ENCODE data around the gene NTSR1. TPM values are rescaled to one million over a fixed set of nuclear protein-coding genes. Genes with fewer than 3 reads are reported as not detected.

The NTSR1 gene
- polyA plus RNA-seq (2013, experiment 1 of 2; ENCODE audit: insufficient read length) = not detected
- not detected for polyA plus RNA-seq (2013, experiment 2 of 2; ENCODE audit: insufficient read length)

DNA sequence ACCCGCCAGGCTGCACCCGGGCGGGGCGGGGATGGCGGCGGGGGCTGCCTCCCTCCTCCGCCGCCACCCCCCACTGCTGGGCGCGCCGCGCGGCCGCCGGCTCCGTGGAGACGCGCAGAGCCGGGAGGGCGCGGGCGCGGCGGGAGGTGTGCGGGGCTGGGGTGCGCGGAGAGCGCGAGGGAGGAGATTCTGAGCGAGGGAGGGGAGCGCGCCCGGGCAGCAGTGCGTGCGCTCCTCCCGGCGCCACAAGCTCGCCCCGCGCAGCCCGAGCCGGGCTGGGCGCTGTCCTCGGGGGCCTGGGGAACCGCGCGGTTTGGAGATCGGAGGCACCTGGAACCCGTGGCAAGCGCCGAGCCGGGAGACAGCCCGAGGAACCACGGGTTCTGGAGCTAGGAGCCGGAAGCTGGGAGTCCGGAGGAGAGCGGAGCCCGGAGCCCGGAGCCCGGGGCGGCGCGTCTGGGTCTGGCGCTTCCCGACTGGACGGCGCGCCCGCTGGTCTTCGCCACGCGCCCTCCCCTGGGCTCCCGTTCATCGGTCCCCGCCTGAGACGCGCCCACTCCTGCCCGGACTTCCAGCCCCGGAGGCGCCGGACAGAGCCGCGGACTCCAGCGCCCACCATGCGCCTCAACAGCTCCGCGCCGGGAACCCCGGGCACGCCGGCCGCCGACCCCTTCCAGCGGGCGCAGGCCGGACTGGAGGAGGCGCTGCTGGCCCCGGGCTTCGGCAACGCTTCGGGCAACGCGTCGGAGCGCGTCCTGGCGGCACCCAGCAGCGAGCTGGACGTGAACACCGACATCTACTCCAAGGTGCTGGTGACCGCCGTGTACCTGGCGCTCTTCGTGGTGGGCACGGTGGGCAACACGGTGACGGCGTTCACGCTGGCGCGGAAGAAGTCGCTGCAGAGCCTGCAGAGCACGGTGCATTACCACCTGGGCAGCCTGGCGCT is at the start of gene NTSR1:
TSS of gene NTSR1 (plus strand) at position 246 of the 946 bp plus-strand sequence. CDS start at position 618, 372 bp downstream.
- DNase-seq = no peak

DNA sequence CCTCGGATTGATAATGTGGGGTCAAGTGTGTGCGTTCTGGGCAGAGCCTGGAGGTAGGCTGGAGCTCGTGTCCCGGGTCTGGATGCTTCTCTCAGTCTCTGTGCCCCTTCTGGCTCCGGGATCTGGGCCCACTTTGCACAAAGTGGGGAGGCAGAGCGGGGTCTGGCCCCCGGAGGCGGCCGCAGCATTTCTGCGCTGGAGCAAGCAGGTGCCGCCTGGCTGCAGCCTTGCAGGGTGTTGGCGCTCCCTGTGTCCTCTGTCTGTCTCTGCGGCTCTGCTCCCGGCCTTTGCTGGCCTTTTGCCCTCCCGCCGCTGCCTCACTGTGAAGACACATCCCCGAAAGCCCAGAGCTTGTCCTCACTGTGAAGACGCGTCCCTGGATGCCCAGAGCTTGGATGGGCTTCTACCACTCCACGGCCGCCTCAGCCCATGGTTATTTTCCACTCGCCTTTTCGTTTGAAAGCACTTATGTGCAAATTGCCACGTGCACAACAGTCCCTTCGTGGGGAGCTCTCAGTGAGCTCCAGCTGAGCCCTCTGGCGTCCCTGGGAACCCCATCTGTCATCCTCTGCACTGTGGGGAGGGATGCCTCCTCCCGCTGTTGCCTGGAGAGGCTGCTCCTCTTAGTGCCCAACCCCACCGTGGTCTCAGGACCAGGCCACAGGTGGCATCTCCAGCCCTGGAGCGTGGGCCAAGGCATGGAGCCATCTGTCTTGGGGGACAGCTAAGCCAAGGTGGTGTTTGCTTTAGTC is 49.0 kb upstream of the NTSR1 start:
- no peak for DNase-seq

DNA sequence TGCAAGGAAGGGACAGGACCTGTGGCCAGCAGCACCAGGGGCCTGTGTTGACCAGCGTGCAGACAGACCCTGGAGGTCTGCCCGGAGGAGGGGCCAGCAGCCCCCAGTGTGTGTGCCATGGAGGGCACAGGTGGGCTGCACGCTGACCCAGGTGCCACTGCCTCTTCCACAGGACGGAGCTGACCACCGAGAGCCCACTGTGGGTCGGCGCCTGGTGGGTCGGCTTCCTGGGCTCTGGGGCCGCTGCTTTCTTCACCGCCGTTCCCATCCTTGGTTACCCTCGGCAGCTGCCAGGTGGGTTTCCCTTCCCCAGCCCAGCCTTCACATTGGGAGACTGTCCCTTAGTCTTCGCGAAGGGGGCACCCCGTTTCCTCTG is 48.4 kb upstream of the NTSR1 start:
- no peak for DNase-seq

DNA sequence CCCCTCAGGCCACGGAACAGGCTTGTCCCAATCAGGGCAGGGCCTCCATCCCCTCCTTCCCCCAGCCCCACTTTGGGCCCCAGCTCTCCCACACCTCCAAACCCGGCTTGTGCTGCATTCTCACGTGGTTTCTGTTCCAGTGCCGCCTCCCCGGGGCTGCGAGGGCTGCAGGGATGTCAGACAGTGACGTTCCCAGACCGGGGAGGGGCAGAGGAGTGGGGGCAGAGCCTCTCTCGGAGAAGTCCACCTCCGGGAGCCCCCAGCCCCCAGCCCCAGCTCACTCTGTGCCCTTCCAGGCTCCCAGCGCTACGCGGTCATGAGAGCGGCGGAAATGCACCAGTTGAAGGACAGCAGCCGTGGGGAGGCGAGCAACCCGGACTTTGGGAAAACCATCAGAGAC is 47.9 kb upstream of the NTSR1 start:
- DNase-seq = no peak

DNA sequence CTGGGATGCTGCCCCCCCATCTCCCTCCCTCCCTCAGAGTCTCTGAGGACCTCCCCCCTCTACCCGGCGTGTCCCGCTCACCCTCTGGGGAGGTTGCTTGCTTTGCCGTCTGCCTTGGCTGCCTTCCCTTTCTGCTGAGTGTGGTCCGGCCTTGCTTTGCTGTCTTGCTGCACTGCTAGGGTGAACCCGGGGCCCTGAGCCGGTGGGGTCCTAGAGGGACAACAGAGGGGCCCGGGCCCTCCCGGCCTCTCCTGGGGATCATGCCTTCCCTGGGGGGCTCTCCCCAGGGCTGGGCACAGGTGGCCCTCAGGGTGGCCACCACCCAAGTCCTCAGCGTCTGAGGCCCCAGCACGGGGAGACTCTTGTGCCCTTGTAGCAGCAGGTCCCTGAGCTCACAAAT is 47.0 kb upstream of the NTSR1 start:
- no peak for DNase-seq

DNA sequence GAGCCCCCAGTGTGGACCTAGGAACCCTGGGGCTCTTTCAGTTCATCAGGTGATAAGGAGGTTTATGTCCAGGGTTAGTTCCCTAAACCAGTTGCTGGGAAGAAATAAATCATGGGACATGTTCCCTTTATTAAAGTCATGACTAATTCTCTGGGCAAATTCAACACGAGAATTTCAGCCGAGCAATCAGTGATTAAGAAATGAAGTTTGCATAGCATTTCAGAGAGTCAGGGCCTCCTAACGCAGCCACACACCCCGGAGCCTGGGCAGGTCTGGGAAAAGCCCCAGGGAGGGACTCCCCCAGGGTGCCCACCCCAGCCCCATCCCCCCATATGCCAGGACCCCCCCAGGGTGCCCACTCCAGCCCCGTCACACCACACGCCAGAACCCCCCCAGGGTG is 46.2 kb upstream of the NTSR1 start:
- peak; percentile 61 for DNase-seq

DNA sequence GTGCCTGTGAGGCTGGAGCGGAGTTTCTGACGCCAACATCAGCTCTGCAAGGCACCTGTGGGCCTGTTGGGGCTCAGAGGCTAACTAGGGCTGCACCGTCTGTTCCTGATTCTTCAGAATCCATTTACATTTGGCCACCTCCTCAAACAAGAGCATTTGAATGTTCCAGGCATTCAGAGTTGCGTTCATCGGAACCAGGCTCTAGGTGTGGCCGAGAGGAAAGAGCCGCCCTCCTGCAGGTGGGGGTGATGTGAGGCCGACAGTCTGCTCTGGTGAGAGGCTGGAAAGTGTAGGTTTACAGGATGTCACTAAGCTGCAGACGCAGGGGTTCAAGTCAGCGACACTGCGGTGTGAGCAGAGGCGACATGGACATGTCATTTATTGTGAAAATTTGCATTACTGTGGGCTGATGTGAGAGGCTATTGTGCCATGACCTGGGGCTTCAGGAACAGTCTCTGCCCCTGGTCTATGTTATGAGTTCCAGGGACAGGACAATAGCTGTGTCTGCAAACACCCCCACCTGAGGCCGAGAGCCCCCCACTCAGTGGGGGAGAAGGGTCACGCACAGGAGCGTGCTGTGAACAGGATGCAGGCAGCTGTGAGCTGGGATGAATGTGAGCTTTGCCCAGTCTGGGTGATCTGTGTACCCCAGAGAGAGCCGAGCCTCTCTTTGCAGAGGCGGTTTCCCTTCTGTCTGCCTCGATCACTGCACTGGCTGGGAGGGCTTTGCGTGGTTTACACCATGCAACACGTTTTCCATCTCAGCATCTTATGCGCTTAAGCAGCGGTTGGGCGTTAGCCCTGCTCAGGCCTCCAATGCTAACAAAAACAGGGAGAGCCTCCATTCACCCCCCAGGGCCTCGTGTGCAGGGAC is 45.3 kb upstream of the NTSR1 start:
- no peak for DNase-seq

DNA sequence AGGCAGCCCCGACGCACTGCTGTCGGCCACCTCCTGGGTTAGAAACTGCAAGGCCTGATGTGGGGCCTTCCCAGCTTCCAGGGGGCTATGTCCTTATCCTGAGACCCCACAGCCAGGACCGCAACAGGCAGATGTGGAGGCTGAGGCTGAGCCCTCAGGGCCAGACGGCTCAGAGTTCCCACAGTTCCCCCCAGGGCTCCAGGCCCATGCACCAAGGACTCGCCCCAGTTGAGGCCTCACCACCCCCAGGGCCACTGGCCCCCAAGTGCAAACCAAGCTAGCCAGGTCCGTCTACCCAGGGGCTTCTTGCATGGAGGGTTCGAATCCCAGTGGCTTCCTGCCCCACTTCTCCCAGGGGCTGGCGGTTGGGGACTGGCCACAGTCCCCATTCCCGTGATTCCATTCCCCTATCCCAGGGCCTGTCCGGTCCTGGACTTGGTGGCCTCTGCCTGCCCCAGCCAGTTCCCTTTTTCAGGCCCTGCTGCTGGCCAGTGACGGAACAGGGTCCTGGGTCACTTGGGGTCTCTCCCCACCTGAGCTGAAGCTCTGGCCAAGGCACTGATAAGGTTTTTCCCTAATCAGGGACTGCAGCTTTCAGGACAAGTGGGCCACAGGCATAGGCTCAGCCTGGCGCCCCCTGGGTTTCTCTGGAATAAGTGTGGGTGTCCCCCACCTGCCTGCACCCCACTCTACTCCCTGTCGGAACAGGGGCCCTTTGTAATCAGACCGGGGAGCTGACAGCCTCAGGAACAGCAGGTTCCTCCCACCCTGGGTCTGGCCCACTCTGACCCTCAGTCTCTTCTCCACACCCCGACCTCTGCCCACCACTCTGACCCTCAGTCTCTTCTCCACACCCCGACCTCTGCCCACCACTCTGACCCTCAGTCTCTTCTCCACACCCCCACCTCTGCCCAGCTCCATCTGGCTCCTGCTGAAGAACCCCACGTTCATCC is 44.3 kb upstream of the NTSR1 start:
- no peak for DNase-seq

DNA sequence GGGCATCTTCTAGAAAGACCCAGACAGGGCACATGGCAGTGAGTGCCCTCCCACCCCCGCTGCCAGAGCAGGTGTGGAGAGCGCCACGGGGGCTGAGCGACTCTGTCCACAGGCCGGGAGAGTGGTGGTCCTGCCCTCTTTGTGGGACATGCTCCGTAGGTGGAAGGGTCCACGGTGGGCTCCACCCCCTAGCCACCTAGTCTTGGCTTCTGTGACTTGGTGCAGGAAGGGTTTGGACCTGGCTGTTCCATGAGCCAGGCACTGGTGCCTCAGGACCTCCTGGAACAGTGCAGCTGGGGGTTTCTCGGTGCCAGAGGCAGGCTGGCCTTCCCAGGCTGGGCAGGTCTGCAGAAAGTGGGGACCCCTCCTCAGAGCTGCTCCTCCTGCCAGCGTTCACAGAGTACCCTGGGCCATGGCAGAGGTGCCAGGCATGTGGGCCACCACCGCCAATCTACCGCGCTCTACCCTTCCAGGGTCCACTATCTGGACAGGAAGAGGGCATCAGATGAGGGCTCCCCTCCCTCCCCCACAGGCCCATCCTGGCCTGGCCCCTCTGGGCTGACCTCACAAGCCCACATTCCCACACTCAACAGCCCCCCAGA is 43.4 kb upstream of the NTSR1 start:
- no peak for DNase-seq

DNA sequence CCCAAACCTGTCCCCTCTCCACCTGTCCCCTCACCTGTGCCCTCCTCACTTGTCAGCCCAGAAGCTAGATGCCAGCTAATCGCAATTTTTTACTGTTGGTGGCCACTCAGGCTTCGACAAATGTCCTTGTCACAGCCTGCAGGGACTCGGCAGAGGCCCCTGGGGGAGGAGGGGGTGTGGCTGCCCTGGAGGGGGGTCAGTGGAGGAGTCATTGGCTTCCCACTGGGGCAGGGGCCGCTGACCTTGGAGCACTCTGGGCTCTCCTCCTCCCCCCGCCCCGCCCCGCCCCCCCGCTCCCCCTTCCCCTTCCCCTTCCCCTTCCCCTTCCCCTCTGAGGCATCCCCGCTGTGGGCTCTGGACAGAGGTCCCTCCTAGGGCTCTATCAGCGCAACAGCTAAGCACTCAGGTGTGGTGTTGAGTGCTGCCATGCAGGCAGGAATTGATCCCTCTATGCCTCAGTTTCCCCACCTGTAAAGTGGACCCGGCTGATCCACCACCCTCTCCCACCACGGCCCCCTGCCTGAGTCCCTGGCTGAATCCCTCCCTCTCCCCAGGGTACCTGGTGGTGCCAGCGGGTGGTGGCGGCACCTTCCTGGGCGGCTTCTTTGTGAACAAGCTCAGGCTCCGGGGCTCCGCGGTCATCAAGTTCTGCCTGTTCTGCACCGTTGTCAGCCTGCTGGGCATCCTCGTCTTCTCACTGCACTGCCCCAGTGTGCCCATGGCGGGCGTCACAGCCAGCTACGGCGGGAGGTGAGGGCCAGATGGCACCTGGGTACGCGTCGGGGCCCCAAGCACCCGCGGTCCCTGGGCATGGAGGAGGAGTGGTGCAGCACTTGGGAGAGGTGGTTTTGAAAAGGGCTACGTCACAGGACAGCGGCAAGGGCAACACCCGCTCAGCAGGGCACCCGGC is 42.6 kb upstream of the NTSR1 start:
- no peak for DNase-seq

DNA sequence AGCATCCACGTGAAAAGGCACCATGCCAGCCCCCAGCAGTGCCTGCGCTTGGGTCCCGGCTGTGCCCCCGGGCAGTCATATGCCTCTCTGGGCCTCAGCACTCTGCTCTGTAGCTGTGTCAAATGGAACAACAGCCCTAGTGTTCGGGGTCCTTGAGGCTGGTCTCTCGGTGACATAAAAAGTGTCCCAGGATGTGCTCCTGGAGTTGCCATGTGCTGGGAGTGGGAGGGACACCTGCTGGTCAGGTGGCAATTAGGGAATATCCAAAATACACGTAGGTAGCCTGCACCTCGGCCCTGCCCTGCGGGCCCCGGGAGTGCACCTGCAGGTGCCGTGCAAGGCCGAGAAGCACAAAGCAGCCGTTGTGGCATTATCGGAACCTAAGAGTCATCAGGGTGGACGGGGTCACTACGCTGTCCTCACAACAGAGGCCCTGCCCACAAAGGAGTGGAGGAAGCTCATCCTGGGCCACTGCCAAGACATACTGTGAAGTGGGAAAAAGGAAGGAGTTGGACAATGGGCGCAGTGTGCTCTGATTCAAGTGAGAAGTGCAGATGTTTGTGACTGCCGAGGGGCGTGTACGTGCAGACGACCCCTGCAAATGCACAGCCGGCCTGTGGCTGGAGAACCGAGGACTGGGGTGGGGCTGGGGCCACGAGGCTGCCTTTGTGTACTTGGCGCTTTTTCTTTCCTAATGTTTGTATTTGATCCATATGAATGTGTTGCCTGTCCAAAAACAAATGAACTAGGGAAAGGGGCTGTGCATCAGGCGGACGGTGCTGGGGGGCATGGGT is 41.7 kb upstream of the NTSR1 start:
- DNase-seq = no peak

DNA sequence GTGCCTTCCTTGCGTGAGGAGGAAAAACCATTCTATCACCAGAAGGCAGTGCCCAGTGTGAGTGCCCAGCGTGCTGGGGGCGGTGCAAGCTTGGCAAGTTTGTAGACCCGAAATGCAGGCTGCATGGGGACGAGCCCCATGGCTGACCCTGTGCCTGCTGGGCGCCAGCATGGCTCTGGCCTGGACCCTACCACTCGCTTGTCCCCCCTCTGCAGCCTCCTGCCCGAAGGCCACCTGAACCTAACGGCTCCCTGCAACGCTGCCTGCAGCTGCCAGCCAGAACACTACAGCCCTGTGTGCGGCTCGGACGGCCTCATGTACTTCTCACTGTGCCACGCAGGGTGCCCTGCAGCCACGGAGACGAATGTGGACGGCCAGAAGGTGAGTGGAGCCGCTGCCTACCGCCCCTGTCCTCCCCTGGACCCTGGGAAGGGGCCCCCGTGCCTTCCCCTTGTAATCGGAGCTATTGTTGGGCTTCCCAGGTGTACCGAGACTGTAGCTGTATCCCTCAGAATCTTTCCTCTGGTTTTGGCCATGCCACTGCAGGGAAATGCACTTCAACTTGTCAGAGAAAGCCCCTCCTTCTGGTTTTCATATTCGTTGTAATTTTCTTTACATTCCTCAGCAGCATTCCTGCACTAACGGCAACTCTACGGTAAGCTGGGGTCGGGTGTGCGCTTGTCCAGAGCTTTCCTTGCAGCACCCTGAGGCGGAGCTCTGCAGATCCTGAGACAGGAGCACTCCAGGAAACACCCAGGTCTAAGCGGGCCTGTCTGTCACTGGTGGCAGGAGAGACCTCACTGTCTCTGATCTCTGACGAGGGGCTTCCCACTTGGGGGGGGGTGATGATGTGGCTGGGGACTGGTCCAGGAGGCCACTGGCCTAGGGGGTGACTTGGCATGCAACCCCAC is 40.9 kb upstream of the NTSR1 start:
- DNase-seq = no peak

DNA sequence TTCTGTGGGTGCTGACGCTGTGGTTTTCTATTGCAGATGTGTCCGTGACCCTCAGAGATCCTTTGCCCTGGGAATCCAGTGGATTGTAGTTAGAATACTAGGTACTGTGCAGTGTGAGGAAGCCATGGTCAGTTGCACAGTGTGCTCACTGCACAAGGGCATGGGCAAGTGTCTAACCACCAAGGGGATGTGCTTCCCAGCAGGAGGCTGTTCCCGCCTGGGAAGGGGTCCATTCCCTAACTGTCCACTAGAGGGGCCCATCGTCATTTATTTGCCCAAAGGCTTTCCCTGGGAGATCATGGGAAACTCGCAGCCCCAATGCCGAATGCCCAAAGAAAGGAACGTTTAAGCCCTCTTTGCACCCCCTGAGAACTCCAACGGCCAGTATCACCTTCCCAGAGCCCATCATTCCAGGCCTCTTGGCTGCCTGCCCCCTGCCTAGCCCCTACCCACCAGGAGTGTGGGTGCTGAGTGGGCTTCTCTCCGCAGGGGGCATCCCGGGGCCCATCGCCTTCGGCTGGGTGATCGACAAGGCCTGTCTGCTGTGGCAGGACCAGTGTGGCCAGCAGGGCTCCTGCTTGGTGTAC is 40.1 kb upstream of the NTSR1 start:
- DNase-seq = peak; percentile 76

DNA sequence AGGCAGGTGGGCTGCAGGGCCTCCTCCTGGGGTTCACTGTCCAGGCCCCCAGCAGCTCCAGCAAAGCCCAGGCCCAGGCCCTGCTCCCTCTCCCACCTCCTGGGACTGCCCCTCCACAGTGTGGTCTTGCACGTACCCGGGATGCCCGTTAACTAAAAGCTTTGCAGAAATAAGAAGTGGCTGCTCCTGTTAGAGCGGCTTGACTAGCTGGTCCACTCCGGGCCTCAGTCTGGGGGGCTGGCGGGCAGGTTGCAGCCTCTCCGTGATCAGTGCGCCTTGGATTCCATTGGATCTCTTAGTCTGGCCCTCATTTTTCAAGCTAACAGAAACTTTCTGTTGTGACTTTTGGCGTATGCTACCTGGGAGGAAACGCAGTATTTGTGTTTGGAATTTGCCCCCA is 39.4 kb upstream of the NTSR1 start:
- no peak for DNase-seq

DNA sequence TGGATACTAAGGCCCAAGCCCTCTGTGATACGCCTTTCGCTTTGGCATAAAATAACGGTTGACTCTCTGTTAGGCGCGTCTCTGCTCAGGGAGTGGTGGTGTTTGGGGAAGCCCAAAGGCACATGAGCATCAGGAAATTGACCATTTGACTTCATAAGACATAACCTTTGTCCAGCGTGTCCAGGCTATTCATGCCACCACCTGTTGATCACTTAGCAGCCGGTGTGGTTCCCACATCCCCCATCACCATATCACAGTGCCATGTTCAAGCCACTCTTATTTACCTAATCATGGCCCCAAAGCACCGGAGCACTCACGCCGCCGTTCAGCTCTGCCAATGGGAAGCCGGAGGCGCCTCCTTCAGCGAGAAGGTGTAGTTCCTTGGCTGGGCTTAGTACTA is 38.5 kb upstream of the NTSR1 start:
- no peak for DNase-seq

DNA sequence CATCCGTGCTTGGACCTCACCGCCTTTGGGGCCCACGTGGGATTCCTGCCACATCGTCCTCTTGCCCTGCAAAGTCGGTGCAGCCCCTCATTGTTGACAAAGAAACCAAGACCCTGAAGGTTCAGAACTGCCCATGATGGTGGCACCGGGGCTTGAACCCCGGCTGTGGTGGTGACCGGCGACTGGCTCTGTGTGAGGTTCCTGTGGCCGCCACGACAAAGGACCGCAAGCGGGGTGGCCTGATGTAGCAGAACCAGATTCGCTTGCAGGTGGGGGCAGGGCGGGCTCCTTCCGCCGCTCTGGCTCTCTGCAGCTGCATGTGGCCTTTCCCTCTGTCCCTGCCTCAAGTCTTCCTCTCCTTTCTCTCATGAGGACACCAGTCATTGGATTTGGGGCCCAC is 37.6 kb upstream of the NTSR1 start:
- no peak for DNase-seq

DNA sequence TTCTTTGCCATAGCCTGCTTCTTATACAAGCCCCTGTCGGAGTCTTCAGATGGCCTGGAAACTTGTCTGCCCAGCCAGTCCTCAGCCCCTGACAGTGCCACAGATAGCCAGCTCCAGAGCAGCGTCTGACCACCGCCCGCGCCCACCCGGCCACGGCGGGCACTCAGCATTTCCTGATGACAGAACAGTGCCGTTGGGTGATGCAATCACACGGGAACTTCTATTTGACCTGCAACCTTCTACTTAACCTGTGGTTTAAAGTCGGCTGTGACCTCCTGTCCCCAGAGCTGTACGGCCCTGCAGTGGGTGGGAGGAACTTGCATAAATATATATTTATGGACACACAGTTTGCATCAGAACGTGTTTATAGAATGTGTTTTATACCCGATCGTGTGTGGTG is 36.9 kb upstream of the NTSR1 start:
- DNase-seq = no peak

DNA sequence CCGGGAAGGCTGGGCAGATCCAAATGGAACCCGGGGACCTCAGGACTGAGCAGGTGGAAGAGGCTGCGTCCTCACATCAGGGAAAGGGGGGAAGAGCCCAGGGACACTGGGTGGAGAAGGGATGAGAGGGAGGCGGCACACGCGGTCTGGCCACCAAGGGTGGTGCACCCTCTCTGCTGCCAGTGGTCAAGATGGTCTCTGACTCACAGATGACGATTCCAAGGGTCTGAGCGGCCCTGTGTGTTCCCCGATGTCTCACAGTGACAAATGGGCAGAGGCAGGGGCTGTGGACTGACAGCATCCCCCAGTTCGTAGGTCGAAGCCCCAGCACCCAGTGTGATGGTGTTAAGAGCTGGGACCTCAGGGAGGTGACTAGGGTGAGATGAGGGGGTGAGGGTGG is 34.3 kb upstream of the NTSR1 start:
- no peak for DNase-seq

Measured in fibroblast of skin of scalp (primary cell).